Central memory CD4-positive, alpha-beta T cell (primary cell): Measurements from ENCODE around the gene TUBA4A.

Experiments used
- DNase-seq: peaks from one replicate; pipeline ENCODE4 v3.0.0; 2022

TUBA4A gene

DNA sequence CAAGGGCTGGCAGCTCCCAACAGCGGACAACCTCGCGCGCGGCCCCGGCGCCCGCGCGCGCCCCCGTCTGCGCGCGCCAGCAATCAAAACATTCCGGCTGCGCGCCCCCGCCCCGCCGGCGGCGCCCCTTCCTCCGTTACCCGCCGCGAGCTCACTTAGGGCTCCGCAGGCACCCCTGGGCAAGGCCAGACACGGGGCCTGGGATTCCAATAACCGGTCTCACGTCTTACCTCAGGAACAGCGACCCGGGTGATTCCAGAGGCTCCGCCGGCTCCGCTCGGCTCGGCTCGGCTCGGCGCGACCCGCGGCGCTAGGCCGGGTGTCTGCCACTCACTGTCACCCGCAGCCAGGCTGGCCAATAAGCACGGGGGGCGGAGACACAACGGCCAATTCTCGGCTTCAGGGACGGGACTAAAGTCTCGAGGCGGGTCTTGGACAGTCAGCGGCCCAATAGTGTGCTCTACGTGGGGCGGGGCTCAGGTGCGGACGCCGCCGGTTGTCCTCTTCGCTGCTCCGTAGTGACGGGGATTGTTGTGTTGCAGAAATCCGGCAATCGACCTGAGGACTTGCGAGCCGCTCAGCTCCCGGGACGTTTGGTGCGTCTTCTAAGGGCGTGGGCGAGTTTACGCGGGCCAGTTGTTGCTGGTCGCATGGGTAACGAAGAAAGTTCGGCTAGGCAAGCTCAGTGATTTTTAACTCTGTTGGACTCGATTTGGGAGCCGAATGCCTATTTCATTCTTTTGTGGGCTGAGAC is 24.2 kb downstream of the TUBA4A start, which contains the start of the genes ANKZF1 and ATG9A:
Gene ANKZF1 (plus strand): TSS at position 502 of the 754 bp plus-strand sequence. CDS start 452 bp downstream, outside the sequence.
Gene ATG9A (minus strand): TSS at position 332 of the 754 bp plus-strand sequence. CDS start 1,612 bp downstream, outside the sequence.
- peak; percentile 99 for DNase-seq

DNA sequence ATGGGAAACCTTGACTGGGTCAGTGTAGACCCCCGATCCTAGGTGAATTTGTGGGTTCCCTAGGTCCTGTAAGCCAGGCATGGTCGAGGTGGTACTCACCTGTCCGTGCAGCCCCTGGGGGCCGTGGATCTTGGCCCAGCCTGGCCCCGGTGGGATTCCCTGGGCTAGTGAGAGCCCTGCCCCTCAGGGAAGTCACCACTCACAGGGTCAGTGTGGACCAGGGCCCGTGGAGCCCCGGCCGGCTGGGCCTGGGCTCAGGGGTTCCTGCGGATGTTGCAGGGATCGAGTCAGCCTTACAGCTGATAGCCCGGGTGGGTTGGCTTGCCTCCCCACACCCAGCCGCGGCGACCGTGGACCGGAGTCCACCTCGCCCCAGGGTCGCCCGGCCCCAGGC is 24.8 kb downstream of the TUBA4A start:
- DNase-seq: no peak

DNA sequence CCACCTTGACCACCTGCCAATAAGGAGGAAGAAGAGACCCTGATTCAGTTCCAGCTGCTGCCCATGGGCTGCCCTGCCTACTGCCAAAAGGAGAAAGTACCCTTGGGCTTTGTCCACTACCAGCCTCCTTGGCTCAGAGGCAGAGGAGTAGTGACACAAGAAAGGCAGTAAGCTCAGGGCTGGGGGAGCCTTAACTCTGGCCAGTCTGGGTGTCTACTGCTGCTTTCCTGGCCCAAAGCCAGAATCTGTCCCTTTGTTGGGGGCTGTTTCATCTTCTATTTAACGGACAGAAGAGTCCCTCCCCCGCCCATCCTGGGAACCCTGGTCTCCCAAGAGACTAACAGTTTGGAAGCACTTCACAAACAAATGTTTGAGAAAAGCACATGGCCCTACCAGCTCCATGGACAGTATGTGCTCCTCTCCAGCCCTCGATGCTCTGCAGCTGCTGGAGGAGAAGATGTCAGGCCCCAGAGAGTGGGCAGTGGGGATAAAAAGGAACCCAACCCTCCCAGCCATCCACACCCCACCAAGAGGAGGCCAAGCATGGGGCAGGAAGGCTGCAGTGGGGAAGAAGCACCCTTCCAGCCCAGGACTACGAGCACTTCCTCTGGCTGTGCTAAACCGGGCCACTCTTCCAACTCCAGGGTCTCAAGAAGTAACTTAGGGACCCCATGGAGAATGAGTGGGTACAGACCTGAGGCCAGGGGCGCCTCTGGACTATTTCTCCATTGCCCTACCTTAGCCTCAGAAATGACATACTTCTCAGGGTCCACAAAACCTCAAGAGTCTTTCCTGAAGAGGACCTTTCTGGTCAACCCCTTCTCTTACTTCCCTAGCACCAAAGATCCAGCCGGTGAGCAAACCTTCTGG is 25.4 kb downstream of the TUBA4A start:
- no peak for DNase-seq

DNA sequence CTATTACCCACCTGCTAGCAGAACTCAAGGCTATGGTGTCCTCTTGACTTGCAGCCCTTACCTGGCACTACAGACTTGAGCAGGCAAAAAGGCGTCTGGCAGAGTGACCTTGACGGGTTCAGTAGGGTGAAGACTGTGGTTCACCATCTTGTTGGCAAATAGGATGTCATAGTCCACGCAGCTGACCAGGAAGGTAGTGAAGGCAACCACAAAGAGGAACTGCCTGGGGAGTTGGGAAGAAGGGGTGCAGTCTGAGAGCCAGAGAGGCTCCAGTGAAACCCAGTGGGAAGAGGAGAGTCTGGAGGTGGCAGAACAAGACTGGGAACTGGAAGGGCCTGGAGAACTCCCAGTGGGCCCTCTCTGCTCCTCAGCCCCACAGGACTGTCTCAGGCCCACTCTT is 28.4 kb downstream of the TUBA4A start:
- DNase-seq: no peak

DNA sequence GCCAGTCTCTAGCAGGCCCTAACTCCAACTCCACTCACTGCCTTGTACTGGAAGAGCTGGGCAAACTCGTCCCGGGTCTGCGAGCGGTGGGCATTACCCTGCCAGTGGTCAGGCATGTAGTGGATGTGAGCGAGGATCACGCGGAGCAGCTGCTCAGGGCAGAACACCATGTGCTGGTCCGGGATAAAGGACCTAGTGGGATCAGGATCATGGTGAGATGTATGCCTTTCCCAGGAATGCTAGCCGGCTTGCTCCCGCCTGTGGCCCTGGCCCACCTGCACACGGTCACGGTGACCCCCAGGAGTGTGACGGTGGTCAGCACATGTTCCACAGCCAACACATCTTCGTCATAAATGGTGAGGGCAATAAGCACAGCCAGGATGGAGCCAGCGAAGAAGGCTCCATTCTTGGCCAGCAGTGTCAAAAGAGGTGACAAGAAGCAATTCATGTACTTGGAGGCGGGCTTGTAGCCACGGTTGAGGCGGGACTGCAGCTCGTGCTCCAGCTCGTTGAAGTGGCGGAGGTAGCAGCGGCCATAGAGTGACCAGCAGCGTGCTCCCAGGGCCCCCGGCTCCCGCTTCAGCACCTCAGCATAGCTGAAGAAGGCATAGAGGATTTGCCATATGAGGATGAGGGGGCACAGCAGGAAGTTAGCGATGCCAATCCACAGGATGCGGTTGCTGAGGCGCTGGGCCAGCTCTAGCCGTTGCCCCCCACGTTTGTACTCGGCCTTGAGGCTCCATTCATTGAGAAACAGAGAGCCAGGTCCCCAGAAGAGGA is 29.7 kb downstream of the TUBA4A start:
- no peak for DNase-seq

DNA sequence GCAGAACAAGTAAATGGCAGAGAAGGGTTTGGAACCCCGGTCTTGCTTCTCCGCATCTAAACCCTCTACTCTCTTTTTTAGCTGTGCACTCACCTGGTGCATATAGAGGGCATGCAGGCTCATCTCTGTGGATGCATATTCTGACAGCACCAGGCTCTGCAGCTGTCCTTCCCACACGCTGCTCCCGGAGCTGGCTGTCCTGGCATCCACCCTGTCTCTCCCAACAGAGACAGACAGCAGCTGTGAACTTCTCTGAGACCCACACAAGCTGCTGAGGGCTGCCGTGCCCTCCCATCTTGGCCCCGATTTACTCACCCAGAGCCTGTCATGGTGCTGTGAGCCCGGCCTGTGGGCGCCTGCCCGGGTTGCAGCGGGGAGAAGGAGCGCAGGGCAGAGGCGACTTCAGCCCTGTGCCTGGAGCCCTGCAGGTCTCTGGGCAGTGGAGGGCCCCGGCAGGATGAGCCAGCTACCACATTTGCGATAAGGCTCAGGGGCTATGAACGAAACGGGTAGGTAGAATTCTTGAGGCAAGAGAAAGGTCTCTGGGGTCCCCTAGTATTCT is 31.7 kb downstream of the TUBA4A start:
- DNase-seq: no peak

DNA sequence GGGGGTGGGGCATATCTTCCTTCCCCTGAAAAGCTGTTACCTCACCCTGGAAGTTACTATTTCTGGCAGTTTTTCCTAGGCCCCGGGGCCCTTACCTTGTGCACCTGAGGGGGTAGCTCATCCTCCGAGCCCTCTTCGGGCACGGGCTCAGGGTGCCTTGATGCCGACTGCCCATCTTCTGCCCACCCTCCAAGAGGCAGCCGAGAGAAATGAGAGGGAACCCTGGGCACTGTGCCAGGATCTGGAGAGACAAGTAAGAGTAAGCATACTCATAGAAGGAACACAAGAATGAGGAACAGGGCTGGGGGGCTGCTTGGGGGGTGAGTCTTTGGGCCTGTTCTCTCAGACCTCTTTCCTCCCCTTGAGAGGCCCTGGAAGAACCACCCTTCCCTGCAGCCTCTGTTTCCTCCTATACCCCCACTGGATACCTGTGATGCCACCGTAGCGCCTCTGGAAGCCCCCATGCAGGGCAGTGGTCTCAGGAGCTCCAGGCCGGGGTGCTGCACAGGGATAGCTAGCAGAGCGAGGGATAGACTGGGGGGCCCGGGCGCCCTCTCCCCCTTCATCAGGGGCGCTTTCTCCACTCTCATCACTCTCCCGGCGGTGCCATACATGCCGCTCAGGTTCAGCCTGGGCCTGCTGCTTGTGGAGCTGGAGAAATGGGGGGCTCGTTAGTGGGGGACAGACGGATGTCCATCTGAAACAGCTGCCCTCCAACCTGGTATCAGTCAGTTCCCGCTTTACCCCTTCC is 32.9 kb downstream of the TUBA4A start:
- no peak for DNase-seq

DNA sequence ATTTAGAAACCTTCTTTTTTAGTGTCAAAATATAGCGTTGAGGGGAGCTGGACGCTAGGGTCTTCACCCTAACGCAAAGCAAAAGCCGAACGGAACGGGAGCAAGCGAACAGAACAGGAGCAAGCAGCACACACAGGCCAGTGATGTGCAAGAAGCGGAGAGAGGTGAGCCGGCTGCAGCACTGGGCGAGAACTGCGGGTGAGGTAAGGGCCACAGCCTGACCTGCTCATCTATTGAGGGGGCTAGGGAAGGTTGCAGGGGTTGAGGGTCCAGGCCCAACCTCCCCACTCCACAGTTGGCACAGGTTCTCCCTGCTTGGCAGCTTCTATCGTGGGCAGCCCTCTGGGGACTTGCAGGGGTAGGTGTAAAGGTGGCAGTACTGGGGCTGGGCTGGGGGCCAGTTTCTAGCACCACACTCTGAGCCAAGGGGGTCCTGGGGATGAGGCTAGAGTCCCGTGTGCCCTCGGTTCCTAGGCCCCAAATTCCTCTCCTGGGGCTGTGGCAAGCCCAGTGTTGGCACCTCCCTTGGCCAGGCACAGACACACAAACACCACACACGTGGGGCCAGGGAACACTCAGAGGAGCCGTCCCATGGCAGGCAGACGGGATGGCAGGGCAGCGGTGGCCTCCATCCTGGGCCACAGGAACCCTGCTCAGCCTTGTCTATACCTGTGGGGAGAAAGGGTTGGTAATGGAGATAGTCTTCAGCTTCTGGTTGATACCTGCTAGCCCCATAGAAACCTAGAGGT is 33.8 kb downstream of the TUBA4A start:
- DNase-seq: no peak

DNA sequence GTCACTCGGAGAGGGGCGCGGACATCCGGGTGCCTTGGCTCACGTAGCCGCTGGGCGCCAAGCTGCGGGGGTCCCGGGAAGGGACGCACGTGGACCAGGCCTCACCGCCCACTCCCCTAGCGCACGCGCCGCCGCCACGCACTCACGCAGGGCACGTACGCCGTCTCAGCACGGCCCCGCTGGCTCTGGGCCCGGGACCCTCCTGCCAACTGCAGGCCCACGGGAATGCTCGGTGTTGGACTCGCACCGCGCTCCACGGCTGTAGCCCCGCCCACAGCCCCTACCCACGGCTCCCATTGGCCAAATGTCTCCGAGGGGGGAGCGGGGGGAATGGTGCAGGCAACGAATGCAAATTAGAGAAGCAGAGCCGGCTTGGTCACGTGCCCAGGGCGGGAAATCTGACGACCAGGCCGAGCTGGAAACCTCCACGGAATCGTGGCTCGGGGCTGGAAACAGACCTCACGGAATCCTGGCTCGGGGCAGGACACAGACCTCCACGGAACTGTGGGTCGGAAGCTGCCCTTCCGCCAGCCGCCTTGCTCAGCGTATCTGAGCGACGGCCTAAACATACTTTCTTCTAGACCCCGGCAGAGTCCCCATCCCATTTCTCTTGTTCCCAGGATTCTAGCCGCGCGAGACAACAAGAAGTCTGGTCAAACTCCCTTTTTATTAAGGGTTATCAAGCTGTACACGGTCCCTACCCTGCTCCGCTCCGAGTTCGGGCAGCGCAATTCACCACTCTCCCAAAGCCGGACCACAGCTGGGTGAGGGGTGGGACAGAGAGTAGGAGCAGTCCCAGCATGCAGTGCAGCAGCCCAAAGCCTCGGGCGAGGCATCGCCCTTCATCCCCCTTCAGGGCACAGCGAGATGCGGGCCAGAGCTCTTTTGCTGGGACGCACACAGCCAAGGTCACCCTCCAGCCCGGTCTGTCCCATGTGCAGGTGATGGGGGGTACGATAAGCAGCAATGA is 34.7 kb downstream of the TUBA4A start, which contains the start of gene ABCB6:
Gene ABCB6 (minus strand): TSS at position 227 of the 970 bp plus-strand sequence. CDS start 285 bp downstream, outside the sequence.
- peak; percentile 82 for DNase-seq

DNA sequence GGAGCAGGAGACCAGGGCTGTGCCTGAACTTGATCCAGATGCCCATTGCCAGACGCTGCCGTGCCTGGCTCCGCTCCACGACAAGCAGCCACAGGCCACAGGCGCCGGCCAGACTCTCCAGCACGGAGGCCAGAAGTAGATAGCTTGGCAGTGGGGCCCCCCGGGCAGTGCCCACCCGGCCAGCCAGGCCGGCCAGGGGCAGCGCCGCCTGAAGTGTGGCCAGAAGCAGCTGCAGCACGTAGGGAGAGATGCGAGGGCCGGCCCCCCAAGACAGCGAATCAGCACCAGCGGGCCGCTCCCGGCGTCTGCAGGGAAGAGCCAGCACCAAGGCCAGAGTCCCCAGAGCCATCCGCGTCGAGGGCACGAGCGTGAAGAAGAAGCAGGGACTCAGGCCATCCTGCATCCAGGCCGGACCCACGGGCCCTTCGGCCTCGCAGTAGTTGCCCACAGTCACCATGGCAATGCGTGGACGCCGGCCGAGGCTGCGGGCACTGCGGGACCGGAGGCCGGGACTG is 35.4 kb downstream of the TUBA4A start:
- peak; percentile 17 for DNase-seq

DNA sequence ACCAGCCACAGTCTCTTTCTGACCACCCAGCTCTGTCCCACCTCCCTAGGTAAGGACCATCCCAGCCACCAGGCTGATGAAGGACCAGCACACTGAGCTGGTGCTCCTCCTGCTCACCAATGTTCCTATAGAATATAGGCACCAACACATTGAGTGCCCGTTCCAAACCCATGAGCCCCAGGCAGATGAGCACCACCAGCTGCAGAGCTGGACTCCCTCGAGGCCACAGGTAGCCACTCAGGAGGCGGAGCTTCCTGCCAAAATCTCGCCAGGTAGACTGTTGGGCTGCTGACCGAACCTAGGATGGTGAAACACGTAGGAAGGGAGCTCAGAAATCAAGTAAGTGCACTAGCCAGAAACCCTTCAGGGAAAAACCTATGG is 37.2 kb downstream of the TUBA4A start:
- DNase-seq: no peak

DNA sequence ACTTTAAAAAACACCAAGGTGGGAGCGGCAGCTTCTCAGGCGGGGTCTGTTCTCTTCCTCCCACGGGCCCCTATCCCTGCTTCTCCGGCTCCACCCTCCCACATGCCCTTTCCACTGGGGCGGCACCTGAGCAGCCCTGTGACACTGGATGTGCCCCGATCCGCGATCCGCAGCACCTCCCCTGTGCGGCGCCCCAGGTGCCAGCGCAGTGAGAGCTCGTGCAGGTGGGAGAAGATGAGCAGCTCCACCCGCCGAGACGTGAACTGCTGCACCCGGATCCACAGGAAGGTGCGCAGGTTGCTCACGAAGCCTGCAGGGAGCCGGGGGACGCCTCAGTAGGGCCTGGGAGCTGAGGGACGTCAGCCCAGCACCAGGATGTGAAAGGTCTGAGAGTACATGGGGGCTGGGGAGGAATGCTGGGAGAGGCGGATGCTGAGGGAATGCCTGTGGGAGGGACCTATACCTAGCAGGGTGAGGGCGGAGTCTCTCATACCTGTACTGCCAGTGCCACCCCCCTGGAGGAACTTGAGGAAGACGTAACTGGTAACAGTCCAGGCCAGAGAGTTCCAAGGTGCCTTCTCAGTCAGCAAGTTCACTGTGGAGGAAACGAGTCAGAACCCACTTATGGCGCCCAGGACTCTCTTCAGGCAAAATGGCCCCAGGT is 37.7 kb downstream of the TUBA4A start:
- DNase-seq: no peak

DNA sequence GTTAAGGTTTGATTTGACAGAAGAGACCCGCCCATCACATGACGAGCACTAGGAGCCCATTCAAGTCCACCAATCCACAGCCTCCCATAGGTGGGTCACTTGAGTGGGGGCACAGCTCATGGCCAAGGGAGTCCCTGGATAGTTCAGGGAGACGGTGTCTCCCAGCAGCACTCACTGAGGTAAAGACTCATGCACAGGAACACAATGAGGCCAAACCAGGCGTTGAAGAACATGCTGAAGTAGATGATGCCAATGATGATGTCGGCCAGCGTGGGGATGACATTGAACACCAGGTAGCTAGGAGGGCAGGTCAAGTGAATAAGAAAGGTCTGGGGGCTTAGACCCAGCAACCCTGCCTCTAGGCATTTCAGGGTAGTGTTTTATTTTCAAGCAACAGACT is 38.9 kb downstream of the TUBA4A start:
- DNase-seq: no peak

DNA sequence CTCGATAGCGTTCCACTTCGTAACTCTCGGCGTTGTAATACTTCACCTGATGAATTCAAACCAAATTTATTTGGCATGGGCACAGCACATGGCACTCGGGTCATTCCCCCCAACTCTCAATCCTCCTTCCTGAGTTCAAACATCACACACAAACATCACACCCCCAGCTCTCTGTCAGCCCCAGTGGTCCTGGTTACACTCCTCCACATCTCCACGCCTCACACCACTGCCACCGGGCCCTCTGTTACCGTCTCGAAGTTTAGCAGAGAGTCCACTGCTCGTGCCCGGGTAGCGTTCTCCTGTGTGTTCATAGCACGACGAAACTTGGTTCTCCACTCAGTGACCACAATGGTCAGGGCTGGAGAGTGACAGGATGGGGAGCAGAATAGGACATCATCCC is 39.6 kb downstream of the TUBA4A start:
- DNase-seq: no peak

DNA sequence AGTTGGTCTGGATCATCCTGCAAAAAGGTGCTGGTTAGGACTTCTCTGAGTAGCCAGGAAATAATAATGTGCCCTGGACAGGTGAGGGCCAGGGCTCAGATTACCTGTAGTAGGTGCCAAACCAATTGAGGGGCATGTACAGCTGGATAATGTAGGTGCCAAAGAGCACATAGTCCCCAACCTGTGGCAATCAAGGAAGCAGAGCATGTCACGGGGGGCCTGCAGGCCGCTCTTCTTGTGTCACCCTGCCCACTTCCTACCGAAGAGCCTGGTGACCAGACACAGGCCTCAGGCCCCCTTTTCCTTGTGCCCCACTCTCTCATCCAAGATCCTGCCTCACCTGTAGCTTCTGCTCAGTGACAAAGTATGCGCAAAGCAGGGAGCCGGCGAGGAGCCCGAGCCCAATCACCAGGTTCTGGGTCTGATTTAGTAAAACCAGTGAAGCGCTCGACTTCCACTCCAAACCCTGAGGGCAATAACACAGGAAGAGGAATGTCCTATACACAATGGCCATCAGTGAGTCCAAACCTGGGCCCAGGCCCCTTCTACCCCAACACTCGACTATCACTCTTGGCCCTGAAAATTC is 40.1 kb downstream of the TUBA4A start:
- no peak for DNase-seq

DNA sequence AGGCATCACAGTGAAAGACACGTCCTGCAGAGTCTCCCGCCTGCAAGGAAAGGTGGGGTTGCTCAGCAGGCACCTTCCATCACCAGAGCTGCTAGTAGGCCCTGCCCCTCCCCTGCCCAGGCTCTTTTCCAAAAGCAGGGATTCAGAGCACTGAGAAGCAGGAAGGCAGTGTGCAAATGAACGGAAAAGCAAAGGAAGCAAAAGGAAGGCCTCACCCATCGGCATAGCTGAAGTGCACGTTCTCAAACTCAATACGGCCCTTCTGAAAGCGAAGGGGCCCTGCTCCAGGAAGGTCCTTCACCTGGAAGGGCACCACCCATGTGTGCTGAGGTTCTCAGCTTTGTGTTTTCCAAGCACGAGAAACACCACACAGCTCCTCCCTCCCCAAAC is 40.7 kb downstream of the TUBA4A start:
- no peak for DNase-seq

DNA sequence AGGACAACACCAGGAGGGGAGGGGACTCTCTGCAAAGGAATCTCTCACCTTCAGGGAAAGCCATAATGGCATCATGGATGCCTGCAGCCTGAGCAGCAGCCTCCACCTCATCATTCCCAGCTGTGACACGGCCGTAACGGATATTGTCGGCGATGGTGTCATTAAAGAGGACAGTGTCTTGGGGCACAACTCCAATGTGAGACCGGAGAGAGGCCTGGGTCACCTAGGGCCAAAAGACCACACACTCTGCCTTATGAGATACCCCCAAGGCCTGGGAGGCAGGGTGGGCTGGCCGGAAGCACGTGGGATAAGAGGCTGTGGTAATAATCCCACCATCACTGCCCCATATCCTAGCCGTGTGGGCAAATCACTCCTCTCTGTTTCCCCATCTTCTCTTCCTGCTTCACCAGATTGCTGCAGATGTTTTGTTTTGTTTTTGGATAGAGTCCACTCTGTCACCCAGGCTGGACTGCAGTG is 42.8 kb downstream of the TUBA4A start:
- no peak for DNase-seq

DNA sequence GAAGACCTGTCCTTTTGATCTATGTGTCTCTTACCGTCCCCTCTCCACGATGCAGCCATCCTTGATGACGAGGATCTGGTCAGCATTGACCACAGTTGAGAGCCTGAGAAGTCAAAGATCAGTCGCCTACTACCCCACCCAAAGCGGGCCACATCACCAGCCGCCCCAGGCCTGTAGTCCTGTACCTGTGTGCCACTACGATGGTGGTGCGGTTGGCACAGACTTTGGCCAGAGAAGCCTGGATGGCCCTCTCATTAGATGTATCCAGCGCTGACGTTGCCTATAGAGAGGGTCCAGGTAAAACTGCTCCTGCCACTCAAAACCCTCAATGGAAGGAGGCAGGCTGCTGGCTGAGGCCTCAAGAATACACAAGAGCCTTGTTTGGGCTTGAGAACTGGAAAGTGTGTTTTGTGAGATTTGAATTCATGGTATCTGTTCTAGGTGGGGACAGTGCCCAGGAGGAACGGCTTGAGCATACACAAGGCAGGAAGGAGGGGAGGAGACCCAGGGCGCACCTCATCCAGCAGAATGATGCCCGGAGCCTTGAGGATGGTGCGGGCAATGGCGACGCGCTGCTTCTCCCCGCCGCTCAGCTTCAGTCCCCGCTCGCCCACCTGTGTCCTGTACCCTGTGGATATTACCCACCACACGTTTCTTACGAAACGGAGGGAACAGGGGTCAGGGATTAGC is 43.4 kb downstream of the TUBA4A start:
- DNase-seq: no peak
